HEK293 (cell line): Measurements from ENCODE around the gene LHX2.

Source experiments
- CTCF ChIA-PET: fragments of 350-600 bp; formaldehyde crosslinking; extraction: SDS; loops from one replicate; lab custom pipeline; 2021; ENCODE audit warnings: antibody characterized with exemption; lab: Yijun Ruan, JAX
- POLR2A ChIA-PET: fragments of 300-600 bp; formaldehyde crosslinking; extraction: SDS; loops from one replicate; lab custom pipeline; 2020; ENCODE audit warnings: antibody characterized with exemption, inconsistent platforms; lab: Yijun Ruan, JAX
- H3K27ac ChIP-seq: fragments of 200-500 bp; sonication (Bioruptor generic); 2 replicates; pipeline ENCODE4 v1.5.1; 2014; ENCODE audit warnings: low read depth, low read length, control low read depth, inconsistent platforms; ENCODE audit errors: extremely low read depth
- H3K36me3 ChIP-seq, 2 experiments: fragments of 200-500 bp in 1 of 2; sonication (Bioruptor generic) in 1 of 2; 1 replicate in 1 of 2; 2 replicates in 1 of 2; pipeline ENCODE4 v1.5.1; 2014 to 2017; ENCODE audit warnings: inconsistent platforms in 2 of 2, low read length in 2 of 2; ENCODE audit not compliant: control insufficient read depth in 2 of 2, insufficient read depth in 1 of 2
- H3K4me1 ChIP-seq: fragments of 200-500 bp; sonication (Bioruptor generic); 2 replicates; pipeline ENCODE4 v1.5.1; 2014; ENCODE audit warnings: mild to moderate bottlenecking, low read length, inconsistent platforms; ENCODE audit not compliant: control insufficient read depth, insufficient read depth
- H3K4me3 ChIP-seq: 2 replicates; pipeline ENCODE4 v1.5.1; 2011; ENCODE audit warnings: low read depth, mild to moderate bottlenecking, control low read depth, low read length, moderate library complexity
- H3K9me3 ChIP-seq: fragments of 200-500 bp; sonication (Bioruptor generic); 2 replicates; pipeline ENCODE4 v1.5.1; 2014; ENCODE audit warnings: low read depth, low read length, inconsistent platforms; ENCODE audit not compliant: control insufficient read depth, insufficient read depth
- IKZF3 ChIP-seq: fragments of 450-650 bp; IDR thresholded peaks from 2 replicates; pipeline ENCODE4 v1.5.0; 2018; ENCODE audit warnings: missing biosample characterization, mild to moderate bottlenecking, missing genetic modification characterization, moderate library complexity
- MEIS1 ChIP-seq: sonication (generic); formaldehyde crosslinking; IDR thresholded peaks from 2 replicates; pipeline ENCODE4 v1.8.1; 2022; ENCODE audit warnings: missing genetic modification reagents, mild to moderate bottlenecking, borderline replicate concordance
- PRDM1 ChIP-seq: fragments of 450-650 bp; formaldehyde crosslinking; IDR thresholded peaks from 2 replicates; pipeline ENCODE4; 2016; ENCODE audit warnings: missing biosample characterization, missing genetic modification characterization
- SCRT2 ChIP-seq: fragments of 450-650 bp; formaldehyde crosslinking; IDR thresholded peaks from 2 replicates; pipeline ENCODE4 v1.5.1; 2016; ENCODE audit warnings: missing biosample characterization, missing genetic modification characterization
- YY1 ChIP-seq: fragments of 450-650 bp; formaldehyde crosslinking; IDR thresholded peaks from 2 replicates; pipeline ENCODE4 v1.5.1; 2018; ENCODE audit warnings: missing biosample characterization, missing genetic modification characterization
- YY2 ChIP-seq: fragments of 450-650 bp; formaldehyde crosslinking; IDR thresholded peaks from 2 replicates; pipeline ENCODE4 v1.5.1; 2016; ENCODE audit warnings: missing biosample characterization, missing genetic modification characterization
- ZFHX2 ChIP-seq: fragments of 450-650 bp; formaldehyde crosslinking; conservative IDR thresholded peaks from 2 replicates; pipeline ENCODE4 v1.5.1; 2016; ENCODE audit warnings: missing biosample characterization, missing genetic modification characterization
- ZFP37 ChIP-seq: fragments of 450-650 bp; formaldehyde crosslinking; IDR thresholded peaks from 2 replicates; pipeline ENCODE4 v1.5.1; 2016; ENCODE audit warnings: missing biosample characterization, missing genetic modification characterization
- ZNF140 ChIP-seq: fragments of 450-650 bp; formaldehyde crosslinking; IDR thresholded peaks from 2 replicates; pipeline ENCODE4 v1.5.1; 2016; ENCODE audit warnings: missing biosample characterization, missing genetic modification characterization
- ZNF223 ChIP-seq: fragments of 450-650 bp; formaldehyde crosslinking; IDR thresholded peaks from 2 replicates; pipeline ENCODE4 v1.5.1; 2016; ENCODE audit warnings: missing biosample characterization, missing genetic modification characterization
- ZNF274 ChIP-seq, 2 experiments: fragments of 200-500 bp in 1 of 2; fragments of 450-650 bp in 1 of 2; sonication (Bioruptor generic) in 1 of 2; formaldehyde crosslinking in 1 of 2; IDR thresholded peaks; 2 replicates each; pipeline versions ENCODE4 v1.5.1 to v1.6.1; 2014 to 2016; ENCODE audit warnings: borderline replicate concordance in 1 of 2, inconsistent platforms in 1 of 2, low read length in 1 of 2, missing biosample characterization in 1 of 2, missing genetic modification characterization in 1 of 2
- ZNF292 ChIP-seq: fragments of 450-650 bp; formaldehyde crosslinking; IDR thresholded peaks from 2 replicates; pipeline ENCODE4 v1.5.1; 2016; ENCODE audit warnings: low read depth, missing biosample characterization, missing genetic modification characterization, borderline replicate concordance
- ZNF302 ChIP-seq: fragments of 450-650 bp; formaldehyde crosslinking; IDR thresholded peaks from 2 replicates; pipeline ENCODE4 v1.5.1; 2016; ENCODE audit warnings: missing biosample characterization, missing genetic modification characterization, low read depth
- ZNF335 ChIP-seq: fragments of 450-650 bp; formaldehyde crosslinking; conservative IDR thresholded peaks from 2 replicates; pipeline ENCODE4 v1.5.1; 2016; ENCODE audit warnings: missing biosample characterization, missing genetic modification characterization
- ZNF366 ChIP-seq: fragments of 450-650 bp; formaldehyde crosslinking; conservative IDR thresholded peaks from 2 replicates; pipeline ENCODE4 v1.5.1; 2016; ENCODE audit warnings: missing biosample characterization, missing genetic modification characterization
- ZNF391 ChIP-seq: fragments of 450-650 bp; formaldehyde crosslinking; IDR thresholded peaks from 2 replicates; pipeline ENCODE4 v1.5.1; 2016; ENCODE audit warnings: low read depth, missing biosample characterization, missing genetic modification characterization, borderline replicate concordance
- ZNF473 ChIP-seq: fragments of 450-650 bp; formaldehyde crosslinking; IDR thresholded peaks from 2 replicates; pipeline ENCODE4 v1.5.1; 2017; ENCODE audit warnings: missing biosample characterization, missing genetic modification characterization
- ZNF501 ChIP-seq: fragments of 450-650 bp; formaldehyde crosslinking; IDR thresholded peaks from 2 replicates; pipeline ENCODE4 v1.5.1; 2016; ENCODE audit warnings: missing biosample characterization, missing genetic modification characterization
- ZNF548 ChIP-seq: fragments of 450-650 bp; formaldehyde crosslinking; IDR thresholded peaks from 2 replicates; pipeline ENCODE4 v1.5.1; 2016; ENCODE audit warnings: missing biosample characterization, missing genetic modification characterization
- ZSCAN30 ChIP-seq: fragments of 450-650 bp; IDR thresholded peaks from 2 replicates; pipeline ENCODE4 v1.5.1; 2018; ENCODE audit warnings: missing biosample characterization, mild to moderate bottlenecking, missing genetic modification characterization, moderate library complexity
- TF ChIP-seq, protein P1 (sequence below): fragments of 450-650 bp; formaldehyde crosslinking; IDR thresholded peaks from 2 replicates; pipeline ENCODE4 v1.5.1; 2017; ENCODE audit warnings: missing biosample characterization, missing genetic modification characterization
- TF ChIP-seq, protein P2 (sequence below): fragments of 450-650 bp; IDR thresholded peaks from 2 replicates; pipeline ENCODE4 v1.5.1; 2018; ENCODE audit warnings: missing biosample characterization, missing genetic modification characterization
- TF ChIP-seq, protein P3 (sequence below): fragments of 450-650 bp; formaldehyde crosslinking; IDR thresholded peaks from 2 replicates; pipeline ENCODE4 v1.5.1; 2016; ENCODE audit warnings: missing biosample characterization, missing genetic modification characterization, low read depth
- TF ChIP-seq, protein P4 (sequence below): fragments of 450-650 bp; formaldehyde crosslinking; IDR thresholded peaks from 2 replicates; pipeline ENCODE4 v1.5.1; 2017; ENCODE audit warnings: missing biosample characterization, missing genetic modification characterization

The LHX2 gene

DNA sequence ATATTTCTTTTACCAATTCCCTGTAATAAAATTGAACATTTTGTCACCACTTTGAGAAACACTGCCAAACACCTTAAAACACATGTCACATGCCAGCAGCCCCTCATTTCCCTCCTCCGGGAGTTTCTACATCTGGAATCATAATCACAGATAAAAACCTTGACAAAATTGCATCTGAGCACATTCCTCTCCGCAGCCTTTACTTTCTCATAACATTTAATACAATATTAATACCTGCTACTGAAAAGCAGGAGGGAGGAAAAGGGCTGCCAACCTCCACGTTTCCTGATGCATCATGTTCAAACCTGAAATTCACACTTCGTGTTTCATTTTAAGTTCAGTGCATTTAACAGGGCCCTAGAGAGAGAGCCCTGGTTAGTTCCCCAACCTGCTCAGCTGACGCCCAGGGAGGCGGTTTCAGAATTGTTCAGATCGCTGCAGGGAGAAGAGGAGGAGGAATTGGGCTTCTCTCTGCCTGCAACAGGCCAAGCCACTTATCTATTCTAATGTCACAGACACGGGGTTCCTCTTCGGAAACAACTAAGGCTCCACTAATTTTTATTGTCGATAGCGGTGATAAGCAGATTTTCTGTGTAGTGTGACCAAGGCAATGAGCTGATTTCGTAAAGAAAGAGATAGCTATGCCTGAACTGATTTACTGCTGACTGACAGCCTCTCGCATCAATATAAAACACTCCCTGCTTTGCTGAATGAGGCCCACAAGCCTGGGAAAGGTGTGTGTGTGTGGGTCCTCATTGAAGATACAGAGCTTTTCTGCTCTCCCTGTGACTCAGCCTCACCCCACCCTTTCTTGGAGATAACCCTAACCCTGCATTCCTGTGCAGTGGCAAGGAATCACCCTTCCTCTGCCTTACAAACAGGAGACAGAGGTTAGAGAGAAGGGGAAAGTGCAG lies 4.9 kb upstream of the LHX2 start (continued):
- TF ChIP-seq ZNF501 (tag by site-specific recombination): no peak
- TF ChIP-seq SCRT2 (tag by site-specific recombination): peak; percentile 61; the same call in 1 of the 2 replicates
- TF ChIP-seq ZNF335: peak; percentile 25; the same call in 1 of the 2 replicates

DNA sequence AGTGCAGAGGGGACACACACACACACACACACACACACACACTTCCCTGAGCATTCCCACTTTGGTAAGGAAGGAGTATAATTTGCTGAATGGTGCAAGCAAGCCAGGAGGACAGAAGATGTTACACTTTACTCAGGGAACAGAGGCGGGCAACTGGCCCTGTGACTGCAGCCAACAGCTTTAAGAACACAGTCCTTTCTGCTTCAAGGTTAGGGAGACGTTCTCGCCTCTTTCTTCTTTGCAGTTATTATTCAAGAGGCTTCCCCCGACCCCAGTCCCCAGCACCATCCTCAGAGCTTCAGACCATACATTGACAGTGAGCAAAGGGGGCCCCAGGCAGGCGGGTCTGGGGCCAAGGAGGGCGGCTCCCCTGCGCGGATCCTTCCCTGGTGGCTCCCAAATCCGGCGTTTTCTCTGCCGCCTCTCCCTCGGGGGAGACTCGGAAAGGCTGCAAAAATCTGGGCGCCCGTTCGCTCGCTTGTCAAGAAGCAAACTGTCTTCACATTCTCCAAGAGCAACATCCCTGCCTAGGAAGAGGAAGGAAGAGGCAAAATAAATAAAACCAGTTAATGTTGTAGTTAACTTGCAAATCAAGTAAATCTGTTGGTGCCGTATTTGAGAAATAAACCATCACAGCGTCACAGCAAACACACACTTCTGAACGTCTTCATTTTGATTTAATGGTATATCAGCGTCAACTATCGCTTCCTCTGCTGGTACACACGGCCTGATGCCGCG lies 3.8 kb upstream of the LHX2 start:
- ChIA-PET CTCF (interaction anchor here (1.4 kb wide), 1 partner anchor 33 kb away, joined by 4 read pairs; no protein-coding TSS in a partner anchor), POLR2A (interaction anchor here (1.0 kb wide), 1 partner anchor 79 kb away, joined by 3 read pairs; no protein-coding TSS in a partner anchor)
- H3K4me3 ChIP-seq: no peak overlapping the region
- peaks cover 50% of the 10 kb centered on the region for H3K4me1 ChIP-seq
- H3K9me3 ChIP-seq: no peaks in the 10 kb centered on the region
- no peaks in the 10 kb centered on the region for H3K36me3 ChIP-seq
- TF ChIP-seq, protein P1, sequence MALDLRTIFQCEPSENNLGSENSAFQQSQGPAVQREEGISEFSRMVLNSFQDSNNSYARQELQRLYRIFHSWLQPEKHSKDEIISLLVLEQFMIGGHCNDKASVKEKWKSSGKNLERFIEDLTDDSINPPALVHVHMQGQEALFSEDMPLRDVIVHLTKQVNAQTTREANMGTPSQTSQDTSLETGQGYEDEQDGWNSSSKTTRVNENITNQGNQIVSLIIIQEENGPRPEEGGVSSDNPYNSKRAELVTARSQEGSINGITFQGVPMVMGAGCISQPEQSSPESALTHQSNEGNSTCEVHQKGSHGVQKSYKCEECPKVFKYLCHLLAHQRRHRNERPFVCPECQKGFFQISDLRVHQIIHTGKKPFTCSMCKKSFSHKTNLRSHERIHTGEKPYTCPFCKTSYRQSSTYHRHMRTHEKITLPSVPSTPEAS (tag by site-specific recombination): peak; percentile 55
- no peak for TF ChIP-seq ZNF140
- no peak overlapping the region; the same call in 1 of the 2 replicates for H3K27ac ChIP-seq

DNA sequence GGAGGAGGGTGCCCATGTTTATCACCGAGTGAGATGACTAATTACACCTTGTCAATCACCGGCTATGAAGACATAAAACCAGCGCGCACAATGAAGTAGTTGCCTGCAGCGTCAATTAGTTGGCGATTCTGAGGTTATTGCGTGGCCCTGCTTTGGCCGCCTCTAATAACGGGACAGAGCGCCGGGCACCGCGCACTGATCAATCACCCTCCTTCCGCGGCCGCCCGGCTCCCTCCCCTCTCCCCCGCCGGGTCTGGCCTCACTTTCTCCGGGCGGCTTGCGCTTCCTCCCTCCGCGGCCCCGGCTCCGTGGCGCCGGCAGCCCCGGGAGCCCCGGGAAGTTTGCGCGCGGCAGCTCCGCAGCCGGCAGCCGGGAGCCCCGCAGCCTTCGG lies 3.3 kb upstream of the LHX2 start:
- POLR2A ChIA-PET: no interaction called here
- Histone ChIP-seq H3K4me3 (peak overlapping the region; percentile 49), H3K36me3 (no peaks in the 10 kb centered on the region), H3K4me1 (peaks cover 47% of the 10 kb centered on the region), H3K9me3 (no peaks in the 10 kb centered on the region), H3K27ac (peak overlapping the region; percentile 71; the same call in 1 of the 2 replicates)
- CTCF ChIA-PET: interaction anchor here (0.7 kb wide), 1 partner anchor 33 kb away, joined by 4 read pairs; no protein-coding TSS in a partner anchor
- TF ChIP-seq YY1 (no peak), ZNF302 (no peak), ZFHX2 (tag by site-specific recombination) (no peak), ZFP37 (no peak), ZNF223 (tag by site-specific recombination) (no peak), ZNF548 (tag by site-specific recombination) (no peak), ZNF274 (IDR thresholded peaks at IDR 0.05; ENCODE audit: low read length) (no peak), ZNF274 (tag by site-specific recombination; IDR thresholded peaks at IDR 0.05; ENCODE audit: borderline replicate concordance) (no peak), ZSCAN30 (peak; percentile 62; the same call in 1 of the 2 replicates), ZNF366 (tag by site-specific recombination) (no peak), ZNF473 (tag by site-specific recombination) (no peak), MEIS1 (CRISPR knock-in tag) (peak; percentile 97), ZNF292 (tag by site-specific recombination) (no peak), PRDM1 (no peak), IKZF3 (no peak), YY2 (tag by site-specific recombination) (no peak), ZNF391 (tag by site-specific recombination) (peak; percentile 54; the same call in 1 of the 2 replicates), ZNF335 (0 out of 2 replicates have a peak, but pooled peaks have one; percentile 46)
- TF ChIP-seq, protein P2, sequence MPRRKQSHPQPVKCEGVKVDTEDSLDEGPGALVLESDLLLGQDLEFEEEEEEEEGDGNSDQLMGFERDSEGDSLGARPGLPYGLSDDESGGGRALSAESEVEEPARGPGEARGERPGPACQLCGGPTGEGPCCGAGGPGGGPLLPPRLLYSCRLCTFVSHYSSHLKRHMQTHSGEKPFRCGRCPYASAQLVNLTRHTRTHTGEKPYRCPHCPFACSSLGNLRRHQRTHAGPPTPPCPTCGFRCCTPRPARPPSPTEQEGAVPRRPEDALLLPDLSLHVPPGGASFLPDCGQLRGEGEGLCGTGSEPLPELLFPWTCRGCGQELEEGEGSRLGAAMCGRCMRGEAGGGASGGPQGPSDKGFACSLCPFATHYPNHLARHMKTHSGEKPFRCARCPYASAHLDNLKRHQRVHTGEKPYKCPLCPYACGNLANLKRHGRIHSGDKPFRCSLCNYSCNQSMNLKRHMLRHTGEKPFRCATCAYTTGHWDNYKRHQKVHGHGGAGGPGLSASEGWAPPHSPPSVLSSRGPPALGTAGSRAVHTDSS (tag by site-specific recombination): no peak
- TF ChIP-seq, protein P3, sequence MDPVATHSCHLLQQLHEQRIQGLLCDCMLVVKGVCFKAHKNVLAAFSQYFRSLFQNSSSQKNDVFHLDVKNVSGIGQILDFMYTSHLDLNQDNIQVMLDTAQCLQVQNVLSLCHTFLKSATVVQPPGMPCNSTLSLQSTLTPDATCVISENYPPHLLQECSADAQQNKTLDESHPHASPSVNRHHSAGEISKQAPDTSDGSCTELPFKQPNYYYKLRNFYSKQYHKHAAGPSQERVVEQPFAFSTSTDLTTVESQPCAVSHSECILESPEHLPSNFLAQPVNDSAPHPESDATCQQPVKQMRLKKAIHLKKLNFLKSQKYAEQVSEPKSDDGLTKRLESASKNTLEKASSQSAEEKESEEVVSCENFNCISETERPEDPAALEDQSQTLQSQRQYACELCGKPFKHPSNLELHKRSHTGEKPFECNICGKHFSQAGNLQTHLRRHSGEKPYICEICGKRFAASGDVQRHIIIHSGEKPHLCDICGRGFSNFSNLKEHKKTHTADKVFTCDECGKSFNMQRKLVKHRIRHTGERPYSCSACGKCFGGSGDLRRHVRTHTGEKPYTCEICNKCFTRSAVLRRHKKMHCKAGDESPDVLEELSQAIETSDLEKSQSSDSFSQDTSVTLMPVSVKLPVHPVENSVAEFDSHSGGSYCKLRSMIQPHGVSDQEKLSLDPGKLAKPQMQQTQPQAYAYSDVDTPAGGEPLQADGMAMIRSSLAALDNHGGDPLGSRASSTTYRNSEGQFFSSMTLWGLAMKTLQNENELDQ: no peak
- TF ChIP-seq, protein P4, sequence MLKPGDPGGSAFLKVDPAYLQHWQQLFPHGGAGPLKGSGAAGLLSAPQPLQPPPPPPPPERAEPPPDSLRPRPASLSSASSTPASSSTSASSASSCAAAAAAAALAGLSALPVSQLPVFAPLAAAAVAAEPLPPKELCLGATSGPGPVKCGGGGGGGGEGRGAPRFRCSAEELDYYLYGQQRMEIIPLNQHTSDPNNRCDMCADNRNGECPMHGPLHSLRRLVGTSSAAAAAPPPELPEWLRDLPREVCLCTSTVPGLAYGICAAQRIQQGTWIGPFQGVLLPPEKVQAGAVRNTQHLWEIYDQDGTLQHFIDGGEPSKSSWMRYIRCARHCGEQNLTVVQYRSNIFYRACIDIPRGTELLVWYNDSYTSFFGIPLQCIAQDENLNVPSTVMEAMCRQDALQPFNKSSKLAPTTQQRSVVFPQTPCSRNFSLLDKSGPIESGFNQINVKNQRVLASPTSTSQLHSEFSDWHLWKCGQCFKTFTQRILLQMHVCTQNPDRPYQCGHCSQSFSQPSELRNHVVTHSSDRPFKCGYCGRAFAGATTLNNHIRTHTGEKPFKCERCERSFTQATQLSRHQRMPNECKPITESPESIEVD: no peak
